NCI-H2107 treated with DMSO at 0.1 percent for 48 hours (cell line): Measurements from ENCODE around the gene DTX3.
A peak's percentile ranks its signal among the peaks of the same experiment; 100 is the strongest.
"Not testable (repeated sequence)": the region's sequence is repeated elsewhere in the genome, so short reads cannot be mapped to it uniquely, and the experiment has no call there.

ENCODE experiments used
- DNase-seq: peaks from one replicate; lab custom pipeline; 2025; ENCODE audit not compliant: unreplicated experiment; lab: John Stamatoyannopoulos, UW

The DTX3 gene

GRCh38 chr12:57604454-57604991, at the start of gene DTX3:
Gene DTX3 (plus strand): TSS chr12:57604824. CDS start chr12:57606518, 1,694 bp downstream.
- peak; percentile 76 for DNase-seq

- DNase-seq: peak; percentile 34
These were observed 49.7 kb upstream of the DTX3 start for GRCh38 chr12:57554897-57555296.

GRCh38 chr12:57558864-57559263, 45.8 kb upstream of the DTX3 start:
- DNase-seq: no peak

GRCh38 chr12:57560516-57560915, 44.1 kb upstream of the DTX3 start:
- DNase-seq: no peak

GRCh38 chr12:57561117-57561516, 43.5 kb upstream of the DTX3 start:
- DNase-seq: not testable (repeated sequence)

GRCh38 chr12:57563358-57563757, 41.3 kb upstream of the DTX3 start:
- no peak for DNase-seq

- no peak for DNase-seq
These were observed 40.4 kb upstream of the DTX3 start for GRCh38 chr12:57564178-57564740.

- no peak for DNase-seq
These were observed 35.8 kb upstream of the DTX3 start for GRCh38 chr12:57568838-57569237.

- DNase-seq: no peak
These were observed 34.8 kb upstream of the DTX3 start for GRCh38 chr12:57569858-57570257.

- DNase-seq: not testable (repeated sequence)
These were observed 34.2 kb upstream of the DTX3 start for GRCh38 chr12:57570438-57570837.

- no peak for DNase-seq
These were observed 32.5 kb upstream of the DTX3 start for GRCh38 chr12:57571926-57572762.

- no peak for DNase-seq
These were observed 29.8 kb upstream of the DTX3 start for GRCh38 chr12:57574795-57575194.

- DNase-seq: no peak
These were observed 28.6 kb upstream of the DTX3 start for GRCh38 chr12:57575771-57576612.

- no peak for DNase-seq
These were observed 27.9 kb upstream of the DTX3 start for GRCh38 chr12:57576613-57577160.

GRCh38 chr12:57577981-57578758, 26.5 kb upstream of the DTX3 start:
- no peak for DNase-seq

GRCh38 chr12:57579011-57579410, 25.6 kb upstream of the DTX3 start:
- no peak for DNase-seq

- no peak for DNase-seq
These were observed 24.8 kb upstream of the DTX3 start for GRCh38 chr12:57579677-57580465.

- DNase-seq: no peak
These were observed 24.2 kb upstream of the DTX3 start for GRCh38 chr12:57580466-57580795.

GRCh38 chr12:57581802-57582201, 22.8 kb upstream of the DTX3 start:
- DNase-seq: no peak

GRCh38 chr12:57582440-57582839, 22.2 kb upstream of the DTX3 start:
- no peak for DNase-seq
